Measurements from ENCODE around the gene FRRS1L. TPM values are rescaled to one million over a fixed set of nuclear protein-coding genes. Genes with fewer than 3 reads are reported as not detected.

Gene FRRS1L
- total RNA-seq, 1 donor from 2014 or later: 1.1 TPM

DNA sequence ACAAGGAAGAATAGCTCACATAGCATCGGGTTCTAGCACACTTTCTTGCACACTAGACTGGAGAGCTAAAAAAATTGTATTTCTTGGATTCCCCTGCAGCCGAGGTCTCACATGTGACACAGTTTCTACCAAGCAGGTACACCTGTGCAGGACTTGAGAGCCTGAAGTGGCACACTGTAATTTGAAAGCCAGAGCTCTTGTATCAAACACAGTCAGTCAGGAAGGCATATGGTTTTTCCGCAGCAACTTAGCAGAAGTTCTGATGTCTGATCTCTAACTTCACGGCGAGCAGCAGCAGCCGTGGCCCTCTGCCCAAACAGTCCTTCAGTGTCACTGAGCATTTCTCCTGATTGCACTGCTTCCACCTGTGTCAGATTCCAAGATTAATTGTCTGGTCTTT is 72.8 kb downstream of the FRRS1L start:
- Histone ChIP-seq H3K27me3 (ENCODE audit: insufficient read depth, low read length) (no peaks in the 10 kb centered on the region), H4K20me1 (ENCODE audit: insufficient read depth, low read length) (peaks cover 76% of the 10 kb centered on the region), H2AFZ (ENCODE audit: low read depth, low read length) (no peak overlapping the region), H3K79me2 (ENCODE audit: insufficient read depth, low read length) (peaks cover 49% of the 10 kb centered on the region), H3K4me1 (ENCODE audit: insufficient read depth, low read length) (peaks cover 16% of the 10 kb centered on the region), H3K36me3 (ENCODE audit: insufficient read depth, low read length) (peaks cover 2% of the 10 kb centered on the region), H3K9me3 (ENCODE audit: insufficient read depth, low read depth, low read length) (no peaks in the 10 kb centered on the region), H3K4me3 (ENCODE audit: insufficient read depth, low read depth, low read length) (no peak overlapping the region), H3K9ac (ENCODE audit: low read length) (no peak overlapping the region), H3K4me2 (ENCODE audit: low read length) (no peak overlapping the region), H3K27ac (ENCODE audit: low read depth, low read length) (no peak overlapping the region)
- no peak for DNase-seq (ENCODE audit: low read depth)
- H3K27me3 Mint-ChIP-seq (ENCODE audit: low read depth, unreplicated experiment): no peaks in the 10 kb centered on the region
- no peaks in the 10 kb centered on the region for H3K9me3 Mint-ChIP-seq (ENCODE audit: unreplicated experiment)
- H3K36me3 Mint-ChIP-seq (ENCODE audit: low read depth, unreplicated experiment): peaks cover 8% of the 10 kb centered on the region
- peaks cover 31% of the 10 kb centered on the region for H3K4me1 Mint-ChIP-seq (ENCODE audit: low read depth, unreplicated experiment)
- no peak overlapping the region for H3K4me3 Mint-ChIP-seq (ENCODE audit: unreplicated experiment)
- TF ChIP-seq EZH2 (IDR thresholded peaks at IDR 0.05; ENCODE audit: insufficient read depth, low read length): no peak
- TF ChIP-seq CTCF (IDR thresholded peaks at IDR 0.05; ENCODE audit: insufficient read depth, low read depth, low read length): no peak
- H3K27ac Mint-ChIP-seq (ENCODE audit: unreplicated experiment): no peak overlapping the region
- FAIRE-seq: no peak

- FAIRE-seq (no peak), DNase-seq (ENCODE audit: low read depth) (no peak)
- peaks cover 17% of the 10 kb centered on the region for H3K4me1 Mint-ChIP-seq (ENCODE audit: low read depth, unreplicated experiment)
- H3K9ac ChIP-seq (ENCODE audit: low read length): no peak overlapping the region
- no peak overlapping the region for H3K4me2 ChIP-seq (ENCODE audit: low read length)
- no peaks in the 10 kb centered on the region for H3K9me3 ChIP-seq (ENCODE audit: insufficient read depth, low read depth, low read length)
- H3K79me2 ChIP-seq (ENCODE audit: insufficient read depth, low read length): peaks cover 42% of the 10 kb centered on the region
- no peak overlapping the region for H3K4me3 Mint-ChIP-seq (ENCODE audit: unreplicated experiment)
- no peaks in the 10 kb centered on the region for H3K27me3 Mint-ChIP-seq (ENCODE audit: low read depth, unreplicated experiment)
- no peaks in the 10 kb centered on the region for H3K27me3 ChIP-seq (ENCODE audit: insufficient read depth, low read length)
- no peak for TF ChIP-seq EZH2 (IDR thresholded peaks at IDR 0.05; ENCODE audit: insufficient read depth, low read length)
- peaks cover 8% of the 10 kb centered on the region for H3K36me3 Mint-ChIP-seq (ENCODE audit: low read depth, unreplicated experiment)
- peaks cover 2% of the 10 kb centered on the region for H3K36me3 ChIP-seq (ENCODE audit: insufficient read depth, low read length)
- no peak overlapping the region for H3K27ac ChIP-seq (ENCODE audit: low read depth, low read length)
- no peak overlapping the region for H3K4me3 ChIP-seq (ENCODE audit: insufficient read depth, low read depth, low read length)
- H3K27ac Mint-ChIP-seq (ENCODE audit: unreplicated experiment): no peak overlapping the region
- H3K4me1 ChIP-seq (ENCODE audit: insufficient read depth, low read length): no peaks in the 10 kb centered on the region
- no peak overlapping the region for H2AFZ ChIP-seq (ENCODE audit: low read depth, low read length)
- H3K9me3 Mint-ChIP-seq (ENCODE audit: unreplicated experiment): no peaks in the 10 kb centered on the region
- H4K20me1 ChIP-seq (ENCODE audit: insufficient read depth, low read length): peaks cover 59% of the 10 kb centered on the region
Measured at GRCh38 chr9:109092587-109092986, 74.5 kb downstream of the FRRS1L start.

GRCh38 chr9:109092051-109092580 is 74.9 kb downstream of the FRRS1L start:
- H3K9me3 Mint-ChIP-seq (ENCODE audit: unreplicated experiment): no peaks in the 10 kb centered on the region
- Histone ChIP-seq H2AFZ (ENCODE audit: low read depth, low read length) (no peak overlapping the region), H3K27me3 (ENCODE audit: insufficient read depth, low read length) (no peaks in the 10 kb centered on the region), H3K4me2 (ENCODE audit: low read length) (no peak overlapping the region), H3K79me2 (ENCODE audit: insufficient read depth, low read length) (peaks cover 37% of the 10 kb centered on the region), H3K9me3 (ENCODE audit: insufficient read depth, low read depth, low read length) (no peaks in the 10 kb centered on the region), H3K27ac (ENCODE audit: low read depth, low read length) (no peak overlapping the region), H3K4me3 (ENCODE audit: insufficient read depth, low read depth, low read length) (no peak overlapping the region), H3K4me1 (ENCODE audit: insufficient read depth, low read length) (no peaks in the 10 kb centered on the region), H3K9ac (ENCODE audit: low read length) (no peak overlapping the region), H4K20me1 (ENCODE audit: insufficient read depth, low read length) (peaks cover 54% of the 10 kb centered on the region), H3K36me3 (ENCODE audit: insufficient read depth, low read length) (peaks cover 2% of the 10 kb centered on the region)
- peaks cover 8% of the 10 kb centered on the region for H3K36me3 Mint-ChIP-seq (ENCODE audit: low read depth, unreplicated experiment)
- no peak overlapping the region for H3K27ac Mint-ChIP-seq (ENCODE audit: unreplicated experiment)
- no peaks in the 10 kb centered on the region for H3K27me3 Mint-ChIP-seq (ENCODE audit: low read depth, unreplicated experiment)
- peaks cover 15% of the 10 kb centered on the region for H3K4me1 Mint-ChIP-seq (ENCODE audit: low read depth, unreplicated experiment)
- no peak overlapping the region for H3K4me3 Mint-ChIP-seq (ENCODE audit: unreplicated experiment)
- DNase-seq (ENCODE audit: low read depth) (no peak), FAIRE-seq (no peak)
- TF ChIP-seq CTCF (IDR thresholded peaks at IDR 0.05; ENCODE audit: insufficient read depth, low read depth, low read length) (no peak), EZH2 (IDR thresholded peaks at IDR 0.05; ENCODE audit: insufficient read depth, low read length) (no peak)

All from astrocyte (in vitro differentiated cells and primary cell).